ENCODE data around the gene OSBPL6. TPM values are rescaled to one million over a fixed set of nuclear protein-coding genes. Genes with fewer than 3 reads are reported as not detected.
"Not testable (repeated sequence)": the region's sequence is repeated elsewhere in the genome, so short reads cannot be mapped to it uniquely, and the experiment has no call there.

OSBPL6 gene
- total RNA-seq, 1 donor from 2014 or later: 1.7 TPM

DNA sequence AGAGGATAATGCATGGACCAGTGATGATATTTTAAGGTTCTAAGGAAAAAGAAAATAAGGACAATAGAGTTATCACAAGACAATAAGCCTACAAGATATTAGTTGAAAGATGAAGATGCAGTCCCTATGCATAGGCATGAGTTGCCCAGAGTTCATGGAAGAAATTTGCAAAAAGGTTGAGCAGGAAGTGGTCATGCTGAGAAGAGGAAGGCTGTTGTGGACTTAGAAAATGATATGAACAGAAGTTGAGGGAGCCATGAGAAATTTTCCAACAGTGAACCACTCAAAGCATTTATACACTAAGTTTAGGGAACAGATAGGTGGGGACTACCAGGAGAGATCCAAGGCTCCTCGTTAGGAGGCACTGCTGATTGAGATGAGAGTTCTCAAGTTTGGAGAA, 3.5 kb downstream of the OSBPL6 start:
- no peak for DNase-seq (ENCODE audit: extremely low read depth, low read depth, low spot score)

DNA sequence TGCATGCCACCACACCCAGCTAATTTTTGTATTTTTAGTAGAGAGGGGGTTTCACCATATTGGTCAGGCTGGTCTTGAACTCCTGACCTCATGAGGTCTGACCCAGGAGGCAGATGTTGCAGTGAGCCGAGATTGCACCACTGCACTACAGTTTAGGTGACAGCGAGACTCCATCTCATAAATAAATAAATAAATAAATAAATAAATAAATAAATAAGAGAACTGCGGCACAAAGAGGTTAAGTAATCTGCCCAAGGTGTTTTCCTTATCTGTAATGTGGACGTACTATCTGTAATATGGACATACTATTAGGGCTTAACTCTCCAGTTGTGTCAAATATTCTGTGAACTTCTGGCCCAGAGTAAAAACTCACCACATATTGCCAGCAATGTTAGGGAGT, 4.1 kb downstream of the OSBPL6 start:
- DNase-seq (ENCODE audit: extremely low read depth, low read depth, low spot score): not testable (repeated sequence)

DNA sequence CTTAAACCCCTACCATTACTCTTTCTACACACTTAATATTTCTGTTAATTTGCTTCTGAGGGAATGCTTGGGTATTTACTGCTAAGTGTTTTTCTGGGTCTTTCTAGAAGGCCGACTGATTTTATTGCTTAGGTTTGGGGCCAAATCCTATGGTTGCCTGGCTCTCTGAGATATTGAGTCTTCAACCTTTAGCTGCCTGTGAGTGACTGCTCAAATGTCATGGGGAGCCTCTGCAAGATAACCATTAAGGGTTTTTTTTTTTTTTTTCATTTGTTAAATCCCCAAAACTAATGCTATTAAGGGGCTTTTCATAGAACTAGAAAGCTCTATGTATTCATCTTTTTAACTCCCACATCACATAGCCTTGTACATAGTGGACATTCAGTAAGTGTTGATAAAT, 5.0 kb downstream of the OSBPL6 start:
- no peak for DNase-seq (ENCODE audit: extremely low read depth, low read depth, low spot score)

DNA sequence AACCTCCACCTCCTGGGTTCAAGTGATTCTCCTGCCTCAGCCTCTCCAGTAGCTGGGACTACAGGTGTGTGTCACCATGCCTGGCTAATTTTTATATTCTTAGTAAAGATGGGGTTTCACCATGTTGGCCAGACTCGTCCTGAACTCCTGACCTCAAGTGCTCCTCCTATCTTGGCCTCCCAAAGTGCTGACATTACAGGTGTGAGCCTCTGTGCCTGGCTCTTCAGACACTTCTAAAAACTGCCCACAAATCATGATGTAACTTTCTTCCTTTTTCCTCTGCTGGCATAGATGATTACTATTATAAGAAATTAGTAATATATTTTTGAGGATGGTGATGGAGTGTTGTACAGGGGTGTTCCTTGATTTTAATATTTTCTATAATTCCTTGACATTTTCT, 6.0 kb downstream of the OSBPL6 start:
- DNase-seq (ENCODE audit: extremely low read depth, low read depth, low spot score): no peak

DNA sequence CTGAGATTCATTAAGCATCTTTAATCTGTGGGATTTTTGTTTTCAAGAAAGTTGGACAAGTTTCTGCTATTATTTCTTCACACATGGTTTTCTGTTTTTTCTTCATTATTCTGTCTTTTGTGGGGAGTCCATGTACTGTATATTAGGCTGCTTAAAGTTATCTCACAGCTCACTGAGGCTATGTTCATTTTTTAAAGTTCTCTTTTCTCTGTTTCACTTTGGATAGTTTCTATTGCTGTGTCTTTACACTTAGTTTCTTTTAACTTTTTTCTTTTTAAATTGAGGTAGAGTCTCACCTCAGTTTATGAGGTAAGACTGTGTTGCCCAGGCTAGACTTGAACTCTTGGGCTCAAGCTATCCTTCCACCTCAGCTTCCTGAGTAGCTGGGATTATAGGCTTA, 8.6 kb downstream of the OSBPL6 start:
- no peak for DNase-seq (ENCODE audit: extremely low read depth, low read depth, low spot score)

DNA sequence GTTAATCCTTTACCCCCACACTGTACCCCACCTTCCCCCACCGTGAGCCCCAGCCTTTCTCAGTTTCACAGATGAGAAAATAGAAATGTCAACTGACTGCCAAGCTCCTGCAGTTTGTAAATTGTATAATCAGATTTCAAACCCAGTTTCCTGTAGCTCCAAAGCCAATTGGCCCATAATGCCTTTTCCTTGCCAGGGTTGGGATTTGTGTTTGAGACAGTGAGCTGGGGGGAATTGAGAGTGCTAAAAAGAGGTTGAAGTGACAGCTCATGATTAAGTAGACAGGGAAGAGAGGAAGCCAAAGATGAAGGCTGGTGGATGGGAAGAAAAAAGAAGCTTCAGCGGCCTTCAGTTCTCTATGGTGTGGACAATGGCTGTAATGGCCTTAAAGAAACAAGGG, 10.7 kb downstream of the OSBPL6 start:
- no peak for DNase-seq (ENCODE audit: extremely low read depth, low read depth, low spot score)

DNA sequence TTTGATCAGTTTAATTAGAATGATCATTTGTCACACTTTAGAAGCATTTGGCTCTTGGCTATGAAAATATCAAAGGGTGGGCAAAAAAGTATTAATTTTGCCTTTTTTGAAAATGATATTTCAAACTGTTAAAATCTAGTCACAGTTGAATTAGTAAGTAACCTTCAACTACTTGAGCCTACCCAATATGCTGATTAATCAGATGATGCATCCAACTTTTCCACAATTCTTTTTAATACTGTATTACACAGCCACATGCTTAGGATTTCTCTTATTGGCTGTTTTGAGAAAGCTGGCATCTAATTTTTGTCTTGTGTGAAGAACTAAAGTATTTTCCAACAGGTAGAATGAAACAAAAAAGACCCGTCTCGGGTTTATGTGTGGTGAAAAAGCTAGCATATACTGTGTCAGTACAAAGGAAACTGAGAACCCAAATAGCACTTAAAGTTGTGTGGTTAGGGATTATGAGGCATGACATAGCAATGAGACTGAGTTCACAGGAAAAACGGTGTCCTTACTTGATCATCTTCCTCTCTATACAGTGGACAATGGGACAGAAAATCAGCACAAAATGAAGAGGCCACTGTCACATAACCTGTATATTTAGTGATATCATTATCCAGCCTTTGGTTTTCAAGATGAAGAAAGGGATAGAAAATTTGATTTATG, 11.7 kb downstream of the OSBPL6 start:
- no peak for DNase-seq (ENCODE audit: extremely low read depth, low read depth, low spot score)

DNA sequence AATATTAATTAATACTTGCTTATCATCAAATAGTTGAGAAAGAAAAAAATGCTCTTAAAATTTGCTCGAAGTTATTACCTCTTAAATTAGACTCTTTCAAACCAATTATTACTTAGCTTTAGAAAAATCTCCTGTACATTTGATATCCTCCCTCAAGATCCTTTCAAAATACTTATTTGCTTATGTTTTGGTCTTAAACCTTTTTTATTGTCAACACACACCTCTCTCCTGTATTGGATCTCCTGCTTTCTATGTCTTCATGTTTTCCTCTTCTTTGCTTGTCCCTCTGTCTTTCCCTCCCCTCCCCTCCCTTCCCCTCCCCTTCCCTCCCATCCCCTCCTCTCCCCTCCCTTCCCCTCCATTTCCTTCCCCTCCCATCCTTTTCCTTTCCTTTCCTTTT, 14.0 kb downstream of the OSBPL6 start:
- DNase-seq (ENCODE audit: extremely low read depth, low read depth, low spot score): no peak

DNA sequence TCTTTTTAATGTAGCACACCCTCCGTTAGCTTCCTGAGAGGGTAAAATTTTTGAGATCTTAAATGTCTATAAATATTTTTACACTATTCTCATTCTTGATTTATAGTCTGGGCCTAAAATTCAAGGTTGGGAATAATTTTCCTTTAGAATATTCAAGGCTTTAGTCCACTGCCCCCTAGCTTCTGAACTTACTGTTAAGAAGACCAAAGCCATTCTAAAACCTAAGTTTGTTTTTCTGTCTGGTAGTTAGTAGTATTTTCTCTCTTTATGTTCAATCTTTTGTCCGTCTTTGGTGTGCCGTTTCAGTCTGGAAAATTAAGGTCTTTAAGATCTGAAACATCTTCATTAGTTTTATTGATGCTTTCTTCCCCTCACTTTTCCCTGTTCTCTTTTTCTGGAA, 14.5 kb downstream of the OSBPL6 start:
- DNase-seq (ENCODE audit: extremely low read depth, low read depth, low spot score): no peak

DNA sequence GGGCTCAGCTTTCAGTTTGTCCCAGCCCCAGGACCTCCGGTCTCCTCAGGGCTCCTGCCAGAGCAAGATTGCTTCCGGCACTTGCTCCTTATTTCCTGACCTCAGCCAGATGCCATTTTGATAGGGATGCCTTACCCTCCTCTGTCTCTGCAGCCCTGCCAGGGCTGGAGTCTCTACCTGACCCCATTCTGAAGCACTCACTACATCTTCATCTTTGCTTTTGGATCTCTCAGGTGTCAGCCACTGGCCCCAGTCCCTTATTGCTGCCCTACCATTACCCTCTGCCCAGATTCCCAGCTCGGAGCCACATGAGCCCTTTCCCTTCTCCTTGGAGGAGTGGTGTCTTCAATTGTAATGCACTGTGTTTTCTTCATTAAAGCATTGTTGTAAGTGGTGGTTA, 17.1 kb downstream of the OSBPL6 start:
- no peak for DNase-seq (ENCODE audit: extremely low read depth, low read depth, low spot score)

DNA sequence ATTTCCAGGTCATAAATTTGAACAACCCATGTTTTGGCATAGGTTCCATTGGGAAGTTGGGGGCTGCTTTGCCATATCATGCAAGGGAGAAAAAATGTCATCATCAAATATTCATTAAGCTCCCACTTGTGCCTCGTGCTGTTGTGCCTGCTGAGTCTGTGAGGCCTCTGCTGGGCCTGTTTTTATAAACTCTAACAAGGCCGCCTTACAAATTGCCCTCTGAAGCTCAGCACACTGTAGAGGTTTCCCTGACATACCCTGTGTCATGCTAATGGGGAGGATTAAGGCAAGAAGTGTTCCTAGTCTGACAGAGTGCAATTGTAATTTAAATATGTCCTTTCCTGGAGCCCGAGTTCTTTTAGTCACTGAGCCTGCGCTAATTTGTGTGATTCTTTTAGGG, 17.6 kb downstream of the OSBPL6 start:
- no peak for DNase-seq (ENCODE audit: extremely low read depth, low read depth, low spot score)

DNA sequence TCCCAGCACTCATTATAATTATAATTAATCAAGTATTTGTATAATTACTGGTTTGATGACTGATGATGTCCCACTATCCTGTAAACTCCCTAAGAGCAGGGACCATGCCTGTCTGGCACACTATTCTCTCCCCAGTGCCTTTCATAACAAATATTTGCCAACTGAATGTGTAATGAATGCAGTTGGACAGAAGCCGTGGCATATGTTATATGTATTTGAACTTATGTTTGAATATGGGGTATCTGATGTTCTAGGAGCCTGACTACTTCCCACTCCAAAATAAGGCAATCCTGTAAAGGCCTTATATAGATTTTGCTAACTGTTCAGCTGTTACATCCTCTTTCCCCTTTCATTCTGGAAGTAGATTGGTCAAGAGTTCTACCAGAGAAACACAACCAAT, 19.7 kb downstream of the OSBPL6 start:
- DNase-seq (ENCODE audit: extremely low read depth, low read depth, low spot score): no peak

DNA sequence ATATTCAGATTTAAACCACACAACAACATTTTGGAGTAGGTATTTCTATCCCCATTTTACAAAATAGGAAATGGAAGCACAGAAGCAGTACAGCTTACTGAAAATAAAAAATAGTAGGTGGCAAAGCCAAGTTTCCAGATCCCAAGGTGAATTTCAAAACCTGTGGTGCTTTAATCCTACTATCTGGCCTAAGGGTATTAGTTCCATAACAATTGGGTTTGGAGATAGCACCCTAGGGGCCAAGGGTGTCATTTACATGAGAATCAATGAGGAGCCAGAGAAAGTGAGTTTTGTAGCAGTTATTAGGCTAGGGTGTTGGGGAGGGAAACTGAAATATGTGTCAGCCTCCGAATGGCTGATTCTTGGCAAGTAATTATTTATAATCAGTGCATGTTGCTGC, 24.9 kb downstream of the OSBPL6 start:
- DNase-seq (ENCODE audit: extremely low read depth, low read depth, low spot score): no peak

DNA sequence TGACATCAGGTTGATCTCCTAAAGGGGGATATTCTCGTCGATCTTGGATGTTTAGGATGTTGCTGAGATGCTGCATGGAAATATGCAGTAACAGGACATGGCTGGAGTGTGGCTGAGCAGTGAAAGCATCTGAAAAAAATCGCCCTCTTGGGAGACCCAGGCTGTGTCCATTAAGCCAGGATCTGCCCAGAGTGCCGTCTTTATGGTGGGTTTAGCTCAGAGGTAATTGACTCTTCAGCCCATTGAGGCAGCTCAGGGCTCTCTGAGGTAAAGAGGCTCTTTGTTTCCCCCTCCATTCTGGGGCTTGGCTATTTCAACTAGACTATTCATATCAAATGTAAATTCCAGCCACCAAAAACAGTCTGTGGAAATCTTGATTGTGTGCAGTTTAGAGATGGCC, 26.5 kb downstream of the OSBPL6 start:
- no peak for DNase-seq (ENCODE audit: extremely low read depth, low read depth, low spot score)

DNA sequence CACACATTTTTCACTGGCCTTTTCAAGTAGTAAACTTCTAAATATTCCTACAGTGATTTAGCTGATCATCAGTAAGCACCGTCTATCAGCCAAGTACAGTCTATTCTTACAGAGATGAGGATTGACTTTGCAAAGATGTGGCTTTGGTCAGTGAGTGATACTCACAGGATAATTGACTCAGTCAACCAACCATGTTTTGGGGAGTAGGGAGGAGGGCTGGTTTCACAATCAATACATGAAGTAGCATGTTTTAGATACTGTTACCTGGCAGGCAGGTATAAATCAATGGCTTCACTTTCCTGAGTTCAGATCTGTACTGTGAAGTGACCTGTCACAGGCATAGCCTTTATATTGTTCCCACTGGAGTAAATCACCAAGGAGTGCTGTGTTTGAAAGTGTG, 27.2 kb downstream of the OSBPL6 start:
- no peak for DNase-seq (ENCODE audit: extremely low read depth, low read depth, low spot score)

DNA sequence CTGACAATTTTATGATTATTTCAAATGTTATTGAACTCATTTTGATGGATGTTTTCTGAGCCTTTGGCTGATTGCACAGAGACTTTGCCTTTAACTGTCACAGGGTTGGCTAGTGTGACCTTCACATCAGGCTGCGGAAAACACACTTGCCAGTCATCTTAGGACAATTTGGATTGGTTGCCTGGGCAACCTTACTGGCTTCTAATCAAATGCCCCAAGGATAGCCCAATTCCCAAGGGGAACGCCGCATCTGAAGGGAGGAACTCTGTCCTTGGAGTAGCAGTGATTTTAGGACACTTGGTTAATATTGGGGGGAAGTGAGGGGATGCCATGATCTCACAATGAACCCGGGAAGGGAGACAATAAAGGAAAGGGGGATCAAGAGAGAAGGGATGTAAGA, 29.5 kb downstream of the OSBPL6 start:
- no peak for DNase-seq (ENCODE audit: extremely low read depth, low read depth, low spot score)

DNA sequence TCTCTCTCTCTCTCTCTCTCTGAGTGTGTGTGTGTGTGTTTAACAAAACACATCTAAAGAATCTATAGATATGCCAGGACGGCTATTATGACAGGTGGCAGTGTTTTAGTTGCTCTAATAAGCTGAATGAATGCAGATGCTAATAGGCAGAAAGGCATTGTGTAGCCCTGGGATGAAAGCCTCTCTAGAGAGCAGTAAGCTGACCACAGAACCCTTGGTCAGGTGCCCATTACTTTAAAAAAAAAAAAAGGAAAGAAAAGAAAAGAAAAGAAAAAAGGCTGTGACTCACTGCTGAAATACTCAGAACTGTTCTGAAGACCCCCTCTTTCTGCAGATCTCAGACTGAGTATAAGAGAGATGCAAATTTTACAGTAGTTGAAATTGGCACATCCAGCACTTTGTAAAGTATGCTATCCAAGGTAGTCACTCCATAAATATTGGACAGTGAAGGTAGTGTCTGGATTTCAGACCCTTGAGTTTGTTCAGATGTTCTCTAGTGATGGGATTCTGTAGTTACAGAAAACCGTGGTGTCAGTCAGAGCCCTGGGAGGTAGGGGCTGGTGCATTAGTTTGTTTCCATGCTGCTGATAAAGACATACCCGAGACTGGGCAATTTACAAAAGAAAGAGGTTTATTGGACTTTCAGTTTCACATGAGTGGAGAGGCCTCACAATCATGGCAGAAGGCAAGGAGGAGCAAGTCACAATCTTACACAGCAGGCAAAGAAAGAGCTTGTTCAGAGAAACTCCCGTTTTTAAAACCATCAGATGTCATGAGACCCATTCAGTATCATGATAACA, 30.9 kb downstream of the OSBPL6 start:
- no peak for DNase-seq (ENCODE audit: extremely low read depth, low read depth, low spot score)

DNA sequence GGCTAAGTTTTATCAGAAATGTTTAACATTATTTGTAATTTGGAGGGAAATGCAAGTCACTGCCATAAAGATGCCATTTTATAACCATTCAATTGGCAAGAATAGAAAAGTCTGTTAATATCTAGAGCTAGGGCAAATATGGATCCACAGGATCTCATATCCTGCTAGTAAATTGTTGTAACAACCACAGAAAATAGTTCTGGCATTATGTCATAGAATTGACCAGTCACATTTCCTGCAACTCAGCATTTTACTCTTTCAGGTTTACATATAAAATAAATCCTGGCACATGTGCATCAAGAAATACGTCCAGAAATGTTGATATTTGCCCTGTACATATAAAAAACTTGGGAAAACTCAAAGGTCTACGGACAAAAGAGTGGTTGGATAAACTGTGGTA, 32.9 kb downstream of the OSBPL6 start:
- no peak for DNase-seq (ENCODE audit: extremely low read depth, low read depth, low spot score)

DNA sequence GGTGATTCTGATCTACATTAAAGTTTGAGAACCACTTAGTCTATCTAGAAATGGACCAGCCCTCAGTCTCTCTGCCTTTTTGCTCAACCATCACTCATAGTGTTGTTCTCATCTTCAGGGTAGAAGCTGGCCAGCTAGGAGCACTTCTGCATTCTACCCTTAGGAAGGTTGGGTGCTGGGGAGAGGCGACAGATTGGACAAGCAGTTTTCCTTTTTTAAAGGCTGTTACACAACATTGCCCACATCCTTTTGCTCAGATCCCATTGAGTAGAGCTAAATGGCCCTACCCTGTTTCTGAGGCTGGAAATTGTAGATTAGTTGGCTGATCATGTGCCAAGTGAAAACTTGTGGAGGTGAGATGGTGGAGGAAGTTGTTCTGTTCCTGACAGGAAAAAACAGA, 35.6 kb downstream of the OSBPL6 start:
- no peak for DNase-seq (ENCODE audit: extremely low read depth, low read depth, low spot score)

DNA sequence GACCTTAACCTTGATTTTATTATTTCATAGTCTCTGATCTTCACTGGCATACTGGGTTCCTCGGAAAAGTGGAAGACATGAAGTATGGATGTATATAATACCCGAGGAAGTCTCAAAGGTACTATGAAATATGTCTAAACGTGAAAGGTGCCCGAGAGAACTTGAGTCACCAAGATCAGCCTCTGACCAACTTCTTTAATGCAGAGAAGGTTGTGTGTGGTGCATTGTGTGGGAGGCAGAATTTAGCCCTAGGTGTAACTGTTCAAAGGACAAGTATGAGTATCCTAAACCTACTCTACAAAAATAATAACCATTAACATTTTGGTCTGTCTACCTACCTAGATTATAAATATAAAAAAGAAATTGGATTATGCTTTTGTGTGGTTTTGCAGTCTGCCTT, 36.1 kb downstream of the OSBPL6 start:
- no peak for DNase-seq (ENCODE audit: extremely low read depth, low read depth, low spot score)

DNA sequence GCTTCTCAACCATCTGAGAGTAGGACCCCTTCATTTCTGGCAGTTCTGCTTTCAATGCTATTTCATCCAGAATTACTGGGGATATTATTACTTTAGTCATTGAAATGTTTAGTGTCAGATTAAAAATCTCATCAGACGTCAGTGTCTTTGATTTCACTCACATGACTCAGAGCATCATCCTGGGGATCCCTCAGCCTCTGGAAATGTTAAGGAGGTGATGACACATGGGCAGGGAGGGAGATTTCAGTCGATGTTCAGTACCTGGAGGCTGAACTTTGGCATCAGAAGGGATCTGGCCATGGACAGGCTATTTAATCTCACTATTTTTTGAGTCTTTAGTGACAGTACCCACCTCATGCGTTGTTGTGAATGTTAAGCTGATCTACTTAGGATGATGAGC, 39.1 kb downstream of the OSBPL6 start:
- no peak for DNase-seq (ENCODE audit: extremely low read depth, low read depth, low spot score)

DNA sequence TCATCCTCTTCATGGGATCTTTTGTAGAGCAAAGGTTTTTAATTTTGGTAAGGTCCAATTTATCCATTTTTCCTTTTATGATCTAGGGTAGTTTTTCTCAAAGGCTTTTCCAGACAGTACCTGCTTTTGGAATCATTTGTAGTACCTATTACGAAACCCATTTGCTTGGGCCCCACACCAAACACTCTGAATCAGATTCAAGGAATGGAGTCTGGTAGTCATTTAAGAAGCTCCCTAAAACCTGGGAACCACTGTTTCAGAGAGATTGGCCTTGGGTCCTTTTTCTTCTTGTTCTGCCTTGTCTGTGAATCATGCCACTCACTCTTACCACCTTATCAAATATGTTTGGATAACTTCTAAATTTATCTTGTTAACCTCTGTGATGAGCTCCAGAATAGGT, 40.3 kb downstream of the OSBPL6 start:
- DNase-seq (ENCODE audit: extremely low read depth, low read depth, low spot score): no peak
